B cell (primary cell): Measurements from ENCODE around the gene BRSK1. TPM values are rescaled to one million over a fixed set of nuclear protein-coding genes. Genes with fewer than 3 reads are reported as not detected.

Source experiments
- ATAC-seq: fragments of 200-7000 bp; cut with Tn5 transposase; one replicate; pipeline ENCODE4 v1.10.0; 2021; ENCODE audit warnings: low read depth, mild to moderate bottlenecking, moderate number of reproducible peaks, moderate library complexity
- CTCF ChIA-PET: fragments of 350-600 bp; sonication (Branson Sonifier 250); formaldehyde crosslinking; loops from one replicate; lab custom pipeline; 2021; ENCODE audit warnings: antibody characterized with exemption, inconsistent platforms; lab: Charles Lee
- POLR2A ChIA-PET: fragments of 350-600 bp; sonication (Branson Sonifier 250); formaldehyde crosslinking; loops from one replicate; lab custom pipeline; 2021; ENCODE audit warnings: antibody characterized with exemption; lab: Charles Lee
- DNase-seq: peaks from one replicate; pipeline ENCODE4 v3.0.0; 2013
- H2AFZ ChIP-seq: 2 replicates; pipeline ENCODE4 v1.6.1; 2012; ENCODE audit warnings: mild to moderate bottlenecking, low read depth, low read length; ENCODE audit not compliant: insufficient read depth, poor library complexity, severe bottlenecking
- H3K27ac ChIP-seq, 2 donors: 1 replicate in 1 of 2; 2 replicates in 1 of 2; pipeline ENCODE4 v1.5.1; 2012 to 2013; ENCODE audit warnings: low read length in 2 of 2, mild to moderate bottlenecking in 2 of 2, moderate library complexity in 1 of 2
- H3K27me3 ChIP-seq, 4 experiments: fragments of 200-600 bp in 1 of 4; sonication (generic) in 1 of 4; replicated peaks in 1 of 4; 1 replicate in 2 of 4; 2 replicates in 2 of 4; pipeline versions ENCODE4 v1.6.1 to v1.7.0; 2013 to 2016; ENCODE audit warnings: low read length in 3 of 4, mild to moderate bottlenecking in 2 of 4, mixed read lengths in 1 of 4, moderate library complexity in 1 of 4; ENCODE audit not compliant: insufficient read depth in 4 of 4, control insufficient read depth in 3 of 4; ENCODE audit errors: control extremely low read depth in 1 of 4
- H3K36me3 ChIP-seq, 2 experiments: replicated peaks in 1 of 2; 1 replicate in 1 of 2; 2 replicates in 1 of 2; pipeline versions ENCODE4 v1.6.1 to v1.7.1; 2013; ENCODE audit warnings: low read length in 1 of 2; ENCODE audit not compliant: insufficient read depth in 2 of 2, control insufficient read depth in 1 of 2; ENCODE audit errors: control extremely low read depth in 1 of 2, extremely low read depth in 1 of 2
- H3K4me1 ChIP-seq, 2 donors: fragments of 200-600 bp in 1 of 2; sonication (generic) in 1 of 2; 1 replicate in 1 of 2; 2 replicates in 1 of 2; pipeline versions ENCODE4 v1.5.1 to v1.6.1; 2013 to 2017; ENCODE audit warnings: low read length in 2 of 2; ENCODE audit not compliant: control insufficient read depth in 2 of 2, insufficient read depth in 2 of 2
- H3K4me2 ChIP-seq: replicated peaks from 2 replicates; pipeline ENCODE3; 2012; ENCODE audit warnings: mild to moderate bottlenecking, low read depth, low read length; ENCODE audit not compliant: poor library complexity, severe bottlenecking
- H3K4me3 ChIP-seq, 5 experiments: fragments of 200-600 bp in 1 of 5; sonication (generic) in 1 of 5; 1 replicate in 3 of 5; 2 replicates in 2 of 5; pipeline versions ENCODE4 v1.5.1 to v1.7.0; 2011 to 2016; ENCODE audit warnings: low read length in 4 of 5, mild to moderate bottlenecking in 4 of 5, low read depth in 2 of 5, control low read depth in 1 of 5, moderate library complexity in 1 of 5; ENCODE audit not compliant: insufficient read depth in 1 of 5; ENCODE audit errors: control extremely low read depth in 1 of 5, extremely low read depth in 1 of 5
- H3K79me2 ChIP-seq: fragments of 200-600 bp; sonication (generic); one replicate; pipeline ENCODE4 v1.6.0; 2016; ENCODE audit warnings: low read length; ENCODE audit not compliant: control insufficient read depth, insufficient read depth
- H3K9ac ChIP-seq: fragments of 200-600 bp; sonication (generic); 2 replicates; pipeline ENCODE4 v1.6.1; 2017; ENCODE audit warnings: mild to moderate bottlenecking, low read length, moderate library complexity
- H3K9me3 ChIP-seq, 3 donors: one replicate each; pipeline versions ENCODE4 v1.6.1 to v1.7.1; 2013; ENCODE audit warnings: low read length in 2 of 3; ENCODE audit not compliant: control insufficient read depth in 2 of 3, insufficient read depth in 1 of 3; ENCODE audit errors: control extremely low read depth in 1 of 3
- H4K20me1 ChIP-seq: 2 replicates; pipeline ENCODE4 v1.6.0; 2012; ENCODE audit warnings: mild to moderate bottlenecking, low read length; ENCODE audit not compliant: insufficient read depth, control insufficient read depth, poor library complexity, severe bottlenecking
- H3K27ac Mint-ChIP-seq: one replicate; pipeline ENCODE4 v1.8.0; 2021; ENCODE audit warnings: mixed read lengths
- H3K27me3 Mint-ChIP-seq: one replicate; pipeline ENCODE4 v1.8.0; 2021; ENCODE audit warnings: mixed read lengths
- H3K4me1 Mint-ChIP-seq: one replicate; pipeline ENCODE4 v1.8.0; 2021; ENCODE audit warnings: mixed read lengths
- H3K4me3 Mint-ChIP-seq: one replicate; pipeline ENCODE4 v1.8.0; 2021; ENCODE audit warnings: mixed read lengths
- H3K9me3 Mint-ChIP-seq: one replicate; pipeline ENCODE4 v1.8.0; 2022; ENCODE audit warnings: mixed read lengths; ENCODE audit not compliant: insufficient read depth
- EZH2 ChIP-seq: IDR thresholded peaks from 2 replicates; pipeline ENCODE4 v1.6.1; 2012; ENCODE audit warnings: borderline replicate concordance, low read depth, mild to moderate bottlenecking, moderate library complexity, low read length; ENCODE audit not compliant: insufficient read depth, poor library complexity, severe bottlenecking
- WGBS: methylation state at CpG from one replicate; pipeline ENCODE4 v1.1.5; 2013; ENCODE audit warnings: missing lambda C conversion rate; ENCODE audit not compliant: insufficient coverage; 5-methylcytosine and 5-hydroxymethylcytosine counted together
- intact Hi-C: fragments of 100-400 bp; cut with micrococcal nuclease; formaldehyde crosslinking; loops from one replicate; pipeline ENCODE4 v1.10.0; 2022
- polyA plus RNA-seq: library from polyadenylated mRNA; depleted of rRNA; stranded (reverse); fragments of >200 nt; gene quantifications from 2 replicates; pipeline ENCODE4 v1.2.3, GENCODE V29; 2012
- total RNA-seq, 2 donors: library from RNA; stranded (reverse); fragments of 120-200 nt in 1 of 2; gene quantifications; 1 replicate in 1 of 2; 2 replicates in 1 of 2; pipeline versions ENCODE4 v1.2.3 to v1.2.4, GENCODE V29; 2013 to 2022
- TF ChIP-seq, protein P1 (sequence below): fragments of 200-600 bp; IDR thresholded peaks from one replicate; pipeline ENCODE4 v1.8.0; 2022; ENCODE audit warnings: antibody characterized with exemption, mild to moderate bottlenecking

The BRSK1 gene
- total and polyA plus RNA-seq, 2 donors (not counting 1 experiment from before 2014, with no cell fraction given): 0.94 to 1.4 TPM

DNA sequence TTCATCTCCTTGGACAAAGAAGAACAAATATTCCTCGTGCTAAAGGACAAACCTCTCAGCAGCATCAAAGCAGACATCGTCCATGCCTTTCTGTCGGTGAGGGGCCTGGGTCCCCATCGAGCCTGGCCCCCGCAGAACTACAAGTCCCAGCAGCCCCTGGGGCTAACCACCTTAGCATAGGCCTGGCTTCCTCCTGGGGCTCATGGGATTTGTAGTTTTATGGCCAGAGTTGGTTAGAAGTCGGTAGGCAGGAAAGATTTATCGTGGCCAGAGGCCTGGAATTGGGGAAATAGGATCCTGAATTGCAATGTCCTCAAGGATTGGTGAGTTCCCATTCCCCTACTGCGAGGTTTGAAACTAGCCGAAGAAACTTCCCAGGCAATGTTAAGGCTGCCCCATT, 21.7 kb downstream of the BRSK1 start:
- no peak overlapping the region for H3K9ac ChIP-seq
- H3K27me3 ChIP-seq: no peaks in the 10 kb centered on the region
- Mint-ChIP-seq H3K4me1 (peaks cover 9% of the 10 kb centered on the region), H3K27ac (peak overlapping the region; percentile 37), H3K4me3 (no peak overlapping the region), H3K9me3 (no peaks in the 10 kb centered on the region), H3K27me3 (no peaks in the 10 kb centered on the region)
- DNase-seq (peak; percentile 64), ATAC-seq (peak; percentile 53)
- peaks cover 0 to 13% (median 0%) of the 10 kb centered on the region in 3 donors for H3K9me3 ChIP-seq
- TF ChIP-seq EZH2: no peak
- TF ChIP-seq, protein P1, sequence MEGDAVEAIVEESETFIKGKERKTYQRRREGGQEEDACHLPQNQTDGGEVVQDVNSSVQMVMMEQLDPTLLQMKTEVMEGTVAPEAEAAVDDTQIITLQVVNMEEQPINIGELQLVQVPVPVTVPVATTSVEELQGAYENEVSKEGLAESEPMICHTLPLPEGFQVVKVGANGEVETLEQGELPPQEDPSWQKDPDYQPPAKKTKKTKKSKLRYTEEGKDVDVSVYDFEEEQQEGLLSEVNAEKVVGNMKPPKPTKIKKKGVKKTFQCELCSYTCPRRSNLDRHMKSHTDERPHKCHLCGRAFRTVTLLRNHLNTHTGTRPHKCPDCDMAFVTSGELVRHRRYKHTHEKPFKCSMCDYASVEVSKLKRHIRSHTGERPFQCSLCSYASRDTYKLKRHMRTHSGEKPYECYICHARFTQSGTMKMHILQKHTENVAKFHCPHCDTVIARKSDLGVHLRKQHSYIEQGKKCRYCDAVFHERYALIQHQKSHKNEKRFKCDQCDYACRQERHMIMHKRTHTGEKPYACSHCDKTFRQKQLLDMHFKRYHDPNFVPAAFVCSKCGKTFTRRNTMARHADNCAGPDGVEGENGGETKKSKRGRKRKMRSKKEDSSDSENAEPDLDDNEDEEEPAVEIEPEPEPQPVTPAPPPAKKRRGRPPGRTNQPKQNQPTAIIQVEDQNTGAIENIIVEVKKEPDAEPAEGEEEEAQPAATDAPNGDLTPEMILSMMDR: no peak
- 79% methylated on average over 9 of the region's 9 CpGs for WGBS
- intact Hi-C loops: no loop called here
- no peak overlapping the region for H2AFZ ChIP-seq
- no peak overlapping the region for H3K4me3 ChIP-seq
- no peaks in the 10 kb centered on the region for H4K20me1 ChIP-seq
- ChIA-PET POLR2A (interaction anchor here (1.1 kb wide), 1 partner anchor 34 kb away, joined by 3 read pairs; the partner anchor contains the start of gene KMT5C), CTCF (interaction anchor here (0.8 kb wide), 1 partner anchor 14 kb away, joined by 3 read pairs; no protein-coding TSS in a partner anchor)
- H3K79me2 ChIP-seq: no peaks in the 10 kb centered on the region
- no peak overlapping the region for H3K27ac ChIP-seq
- H3K4me2 ChIP-seq: no peak overlapping the region
- H3K36me3 ChIP-seq: no peaks in the 10 kb centered on the region
- H3K4me1 ChIP-seq: peaks cover 8 to 15% of the 10 kb centered on the region in 2 donors

DNA sequence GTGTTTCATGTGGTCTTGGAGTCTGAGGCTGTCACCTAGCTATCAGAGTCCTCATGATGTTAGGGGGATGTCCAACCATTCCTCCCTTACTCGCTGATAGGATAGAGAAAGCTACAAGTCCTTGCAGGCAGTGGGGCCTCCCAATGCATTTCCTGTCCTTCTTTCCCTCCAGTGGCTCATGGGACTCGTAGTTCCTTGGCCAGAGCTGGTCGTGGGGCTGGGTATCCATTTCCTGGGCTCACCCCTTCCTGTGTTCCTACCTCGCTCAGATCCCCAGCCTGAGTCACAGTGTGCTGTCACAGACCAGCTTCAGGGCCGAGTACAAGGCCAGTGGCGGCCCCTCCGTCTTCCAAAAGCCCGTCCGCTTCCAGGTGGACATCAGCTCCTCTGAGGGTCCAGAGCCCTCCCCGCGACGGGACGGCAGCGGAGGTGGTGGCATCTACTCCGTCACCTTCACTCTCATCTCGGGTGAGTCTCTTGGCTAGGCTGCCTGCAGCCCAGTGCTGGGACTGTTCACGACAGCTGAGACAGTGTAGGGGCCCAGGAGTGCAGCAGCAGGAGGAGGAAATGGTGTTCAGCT, 22.3 kb downstream of the BRSK1 start:
- no peak overlapping the region for H3K27ac ChIP-seq

More for the DNA sequence above, 22.3 kb downstream of the BRSK1 start:
- Histone ChIP-seq H2AFZ (no peak overlapping the region), H3K36me3 (no peaks in the 10 kb centered on the region), H3K4me1 (peaks cover 8 to 15% of the 10 kb centered on the region in 2 donors), H4K20me1 (no peaks in the 10 kb centered on the region), H3K27me3 (no peaks in the 10 kb centered on the region), H3K79me2 (no peaks in the 10 kb centered on the region), H3K4me2 (no peak overlapping the region), H3K9me3 (peaks cover 0 to 13% (median 0%) of the 10 kb centered on the region in 3 donors), H3K9ac (no peak overlapping the region), H3K4me3 (no peak overlapping the region)
- WGBS: 95% methylated on average over 16 of the region's 17 CpGs
- intact Hi-C loops: no loop called here
- Mint-ChIP-seq H3K27ac (no peak overlapping the region), H3K4me3 (no peak overlapping the region), H3K4me1 (peaks cover 9% of the 10 kb centered on the region), H3K27me3 (no peaks in the 10 kb centered on the region), H3K9me3 (no peaks in the 10 kb centered on the region)
- no peak for DNase-seq
- ChIA-PET CTCF (interaction anchor here (0.8 kb wide), 1 partner anchor 14 kb away, joined by 3 read pairs; no protein-coding TSS in a partner anchor), POLR2A (interaction anchor here (1.1 kb wide), 1 partner anchor 33 kb away, joined by 3 read pairs; the partner anchor contains the start of gene KMT5C)
- TF ChIP-seq, protein P1: no peak
- no peak for TF ChIP-seq EZH2
- ATAC-seq: no peak
